Measurements from ENCODE around the gene SNPH.

Gene SNPH

GRCh38 chr20:1326031-1326930 is 60.2 kb downstream of the SNPH start:
- Histone ChIP-seq H3K27me3 (ENCODE audit: control insufficient read depth, low read length) (no peaks in the 10 kb centered on the region), H3K4me2 (ENCODE audit: low read length) (peak overlapping the region; percentile 89), H4K20me1 (ENCODE audit: control insufficient read depth, insufficient read depth, low read depth, low read length) (peaks cover 9% of the 10 kb centered on the region), H3K79me2 (ENCODE audit: control insufficient read depth, low read length) (peaks cover 61% of the 10 kb centered on the region), H3F3A (ENCODE audit: control insufficient read depth, insufficient read depth) (no peaks in the 10 kb centered on the region), H3K9me2 (replicated peaks; ENCODE audit: control insufficient read depth, low read length) (no peaks in the 10 kb centered on the region), H3K4me1 (ENCODE audit: control insufficient read depth, low read length) (peaks cover 42% of the 10 kb centered on the region), H3K36me3 (ENCODE audit: control insufficient read depth, low read length) (peaks cover 32% of the 10 kb centered on the region), H3K27ac (ENCODE audit: low read depth, low read length) (peak overlapping the region; percentile 43), H3K9me3 (ENCODE audit: control insufficient read depth, insufficient read depth, low read length) (no peaks in the 10 kb centered on the region), H3K4me3 (ENCODE audit: low read length) (peak overlapping the region; percentile 80)
- TF ChIP-seq EZH2phosphoT487 (IDR thresholded peaks at IDR 0.05; ENCODE audit: borderline replicate concordance, low read length) (no peak), CTCF (IDR thresholded peaks at IDR 0.05; ENCODE audit: low read depth, low read length, poor library complexity, severe bottlenecking) (no peak)

GRCh38 chr20:1327241-1327653 is 61.2 kb downstream of the SNPH start:
- H3K9me2 ChIP-seq (replicated peaks; ENCODE audit: control insufficient read depth, low read length) = no peaks in the 10 kb centered on the region
- no peak overlapping the region for H3K27ac ChIP-seq (ENCODE audit: low read depth, low read length)
- H3K9me3 ChIP-seq (ENCODE audit: control insufficient read depth, insufficient read depth, low read length) = no peaks in the 10 kb centered on the region
- no peaks in the 10 kb centered on the region for H3K27me3 ChIP-seq (ENCODE audit: control insufficient read depth, low read length)
- peaks cover 38% of the 10 kb centered on the region for H3K36me3 ChIP-seq (ENCODE audit: control insufficient read depth, low read length)
- H3K4me3 ChIP-seq (ENCODE audit: low read length) = no peak overlapping the region
- H4K20me1 ChIP-seq (ENCODE audit: control insufficient read depth, insufficient read depth, low read depth, low read length) = peaks cover 9% of the 10 kb centered on the region
- no peaks in the 10 kb centered on the region for H3F3A ChIP-seq (ENCODE audit: control insufficient read depth, insufficient read depth)
- peaks cover 42% of the 10 kb centered on the region for H3K4me1 ChIP-seq (ENCODE audit: control insufficient read depth, low read length)
- peak overlapping the region; percentile 89 for H3K4me2 ChIP-seq (ENCODE audit: low read length)
- peaks cover 69% of the 10 kb centered on the region for H3K79me2 ChIP-seq (ENCODE audit: control insufficient read depth, low read length)
- TF ChIP-seq EZH2phosphoT487 (IDR thresholded peaks at IDR 0.05; ENCODE audit: borderline replicate concordance, low read length) (no peak), CTCF (IDR thresholded peaks at IDR 0.05; ENCODE audit: low read depth, low read length, poor library complexity, severe bottlenecking) (no peak)

GRCh38 chr20:1327827-1328679 is 62.0 kb downstream of the SNPH start:
- H3K79me2 ChIP-seq (ENCODE audit: control insufficient read depth, low read length) = peaks cover 76% of the 10 kb centered on the region
- H3K27ac ChIP-seq (ENCODE audit: low read depth, low read length) = no peak overlapping the region
- no peaks in the 10 kb centered on the region for H3K9me2 ChIP-seq (replicated peaks; ENCODE audit: control insufficient read depth, low read length)
- peak overlapping the region; percentile 89 for H3K4me2 ChIP-seq (ENCODE audit: low read length)
- peaks cover 42% of the 10 kb centered on the region for H3K4me1 ChIP-seq (ENCODE audit: control insufficient read depth, low read length)
- H3K27me3 ChIP-seq (ENCODE audit: control insufficient read depth, low read length) = no peaks in the 10 kb centered on the region
- H3F3A ChIP-seq (ENCODE audit: control insufficient read depth, insufficient read depth) = no peaks in the 10 kb centered on the region
- no peak overlapping the region for H3K4me3 ChIP-seq (ENCODE audit: low read length)
- peaks cover 46% of the 10 kb centered on the region for H3K36me3 ChIP-seq (ENCODE audit: control insufficient read depth, low read length)
- no peaks in the 10 kb centered on the region for H3K9me3 ChIP-seq (ENCODE audit: control insufficient read depth, insufficient read depth, low read length)
- H4K20me1 ChIP-seq (ENCODE audit: control insufficient read depth, insufficient read depth, low read depth, low read length) = peaks cover 9% of the 10 kb centered on the region
- TF ChIP-seq EZH2phosphoT487 (IDR thresholded peaks at IDR 0.05; ENCODE audit: borderline replicate concordance, low read length) (no peak), CTCF (IDR thresholded peaks at IDR 0.05; ENCODE audit: low read depth, low read length, poor library complexity, severe bottlenecking) (no peak)
